HG03095 (cell line): ENCODE data around the gene MOCOS.

Experiments used
- ATAC-seq: cut with Tn5 transposase; IDR thresholded peaks from one replicate; pipeline ENCODE4 v1.9.1; 2021; ENCODE audit warnings: moderate library complexity; ENCODE audit not compliant: unreplicated experiment

The MOCOS gene

DNA sequence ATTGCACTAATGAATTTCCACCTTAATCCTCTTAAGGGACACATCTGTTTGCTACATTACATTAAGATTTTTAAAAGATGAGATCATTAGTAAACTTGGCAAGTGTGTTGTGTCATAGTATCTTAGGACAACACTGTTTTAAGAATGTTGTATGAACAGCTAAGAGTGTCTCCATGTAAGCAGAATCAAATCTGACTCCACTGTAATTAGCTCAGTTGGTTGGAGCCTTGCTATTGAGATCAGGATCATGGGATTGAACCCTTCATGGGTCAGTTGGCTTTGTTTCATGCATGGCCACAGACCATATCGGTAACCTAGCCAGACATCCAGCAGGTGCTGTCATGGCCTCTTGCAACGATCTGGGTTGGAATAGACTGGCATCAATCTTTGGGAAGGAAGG lies 115.4 kb downstream of the MOCOS start:
- no peak for ATAC-seq

DNA sequence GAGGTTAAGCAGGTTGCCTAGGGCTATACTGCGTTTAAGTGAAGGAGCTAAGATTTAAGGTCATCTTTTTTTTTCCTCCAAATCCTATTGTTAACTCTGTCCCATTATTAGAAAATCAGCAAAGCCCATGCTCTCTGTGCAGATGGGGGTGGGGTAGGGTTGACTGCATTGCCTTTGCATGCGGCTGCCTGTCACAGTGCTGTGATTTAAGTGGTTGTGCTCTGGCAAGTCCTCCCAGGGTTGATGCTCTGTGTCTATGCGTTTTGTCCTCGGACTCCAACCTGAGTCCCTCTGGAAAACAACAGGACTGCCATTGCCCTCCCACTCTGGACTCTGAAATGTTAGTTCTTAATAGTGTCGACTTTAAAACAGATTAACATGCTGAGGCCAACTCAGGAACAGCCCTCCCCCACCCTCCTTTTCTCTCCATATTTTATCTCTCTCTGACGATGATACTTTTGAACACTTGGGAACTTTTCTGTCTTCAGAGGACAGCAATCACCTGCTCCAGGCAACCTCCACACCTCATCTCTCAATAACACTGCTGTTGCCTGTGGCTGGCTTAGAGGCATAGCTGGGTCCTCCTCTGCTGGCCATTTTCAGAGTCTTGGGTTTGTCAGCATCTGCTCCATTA lies 116.0 kb downstream of the MOCOS start:
- ATAC-seq: no peak

DNA sequence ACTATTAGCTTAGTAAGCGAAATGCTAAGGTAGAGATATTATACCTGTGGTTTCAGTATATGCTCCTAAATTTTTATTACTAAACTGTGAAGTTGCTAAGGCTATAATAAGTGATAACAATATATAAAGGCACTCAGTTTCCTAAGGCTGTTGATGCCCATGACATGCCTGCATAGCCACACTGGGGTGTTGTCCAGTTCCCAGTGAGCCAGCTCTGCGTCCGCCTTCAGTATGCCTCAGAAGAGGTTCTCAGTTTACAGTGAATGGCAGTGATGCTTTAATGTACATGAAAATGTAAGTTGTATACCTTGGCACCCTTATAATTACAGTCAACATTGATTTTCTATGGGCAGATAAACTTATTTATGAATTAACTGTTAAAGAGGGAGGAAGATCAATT lies 117.4 kb downstream of the MOCOS start:
- no peak for ATAC-seq

DNA sequence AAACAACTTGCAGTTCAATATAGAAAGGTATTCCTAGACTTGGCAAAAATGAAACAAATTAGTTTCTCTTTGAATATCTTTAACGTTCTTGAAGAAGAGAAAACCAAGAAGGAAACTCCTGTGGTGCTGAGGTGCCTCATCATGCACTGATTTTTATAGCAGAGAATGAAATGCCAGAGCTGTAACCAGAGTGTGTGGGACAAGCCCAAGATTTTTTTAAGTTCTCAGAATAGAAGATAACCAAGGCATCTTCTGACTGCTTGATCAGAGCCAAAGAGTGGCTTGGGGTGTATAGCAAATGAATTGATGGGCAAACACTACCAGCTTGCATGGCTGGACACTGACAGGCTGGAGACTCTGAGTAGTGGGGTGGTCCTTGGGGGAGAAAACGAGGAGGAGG lies 118.1 kb downstream of the MOCOS start:
- ATAC-seq: no peak

DNA sequence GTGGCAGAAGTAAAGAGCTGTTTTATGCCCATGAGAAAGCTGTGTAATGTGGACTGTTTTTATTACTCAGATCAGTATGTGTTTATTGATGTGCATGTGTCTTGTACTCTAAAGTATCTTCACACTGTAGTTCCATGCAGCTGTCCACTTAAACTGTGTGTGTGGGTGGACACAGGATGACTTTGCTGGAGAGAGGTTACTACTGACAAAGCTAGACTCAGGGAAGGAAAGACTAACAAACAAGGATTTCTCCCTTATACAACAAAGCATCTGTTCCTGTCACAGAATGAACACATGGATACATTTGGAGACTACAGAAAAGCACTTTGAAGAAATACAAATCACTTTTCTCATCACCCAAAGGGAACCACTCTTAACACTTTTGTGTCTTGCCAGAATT lies 120.2 kb downstream of the MOCOS start:
- ATAC-seq: no peak

DNA sequence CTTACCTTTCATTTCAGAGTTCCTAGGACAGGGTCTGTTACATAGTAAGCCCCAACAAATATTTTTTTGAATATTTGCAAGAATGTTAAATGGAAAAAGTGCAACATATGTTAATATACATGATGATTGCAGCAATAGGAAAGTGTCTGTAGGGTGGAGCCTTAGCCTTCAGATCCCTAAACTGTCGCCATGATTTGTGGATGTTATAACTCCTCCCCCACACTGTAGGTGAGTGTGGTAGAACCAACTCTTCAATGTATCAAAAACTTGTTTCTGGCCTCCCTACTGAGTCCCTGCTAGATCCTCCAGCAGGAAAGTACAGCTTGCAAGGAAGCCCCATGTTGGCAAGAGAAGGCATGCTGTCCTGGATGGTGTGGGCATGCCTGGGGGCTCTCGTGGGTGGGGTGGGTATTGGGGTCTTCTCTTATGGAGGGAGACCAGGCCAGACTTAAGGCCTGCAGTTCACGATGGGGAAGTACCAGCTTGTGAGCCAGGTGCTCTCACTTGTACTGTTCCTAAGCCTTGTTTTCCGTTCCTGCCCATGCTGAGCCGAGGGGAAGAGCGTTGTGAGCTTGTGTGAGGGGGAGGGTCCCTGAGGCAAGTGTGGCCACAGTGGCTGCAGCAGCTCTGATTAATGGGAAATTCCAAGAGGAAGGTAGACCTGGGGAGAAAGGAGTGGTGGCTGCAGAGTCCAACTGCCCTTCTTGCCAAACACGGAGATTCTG lies 121.6 kb downstream of the MOCOS start:
- no peak for ATAC-seq

DNA sequence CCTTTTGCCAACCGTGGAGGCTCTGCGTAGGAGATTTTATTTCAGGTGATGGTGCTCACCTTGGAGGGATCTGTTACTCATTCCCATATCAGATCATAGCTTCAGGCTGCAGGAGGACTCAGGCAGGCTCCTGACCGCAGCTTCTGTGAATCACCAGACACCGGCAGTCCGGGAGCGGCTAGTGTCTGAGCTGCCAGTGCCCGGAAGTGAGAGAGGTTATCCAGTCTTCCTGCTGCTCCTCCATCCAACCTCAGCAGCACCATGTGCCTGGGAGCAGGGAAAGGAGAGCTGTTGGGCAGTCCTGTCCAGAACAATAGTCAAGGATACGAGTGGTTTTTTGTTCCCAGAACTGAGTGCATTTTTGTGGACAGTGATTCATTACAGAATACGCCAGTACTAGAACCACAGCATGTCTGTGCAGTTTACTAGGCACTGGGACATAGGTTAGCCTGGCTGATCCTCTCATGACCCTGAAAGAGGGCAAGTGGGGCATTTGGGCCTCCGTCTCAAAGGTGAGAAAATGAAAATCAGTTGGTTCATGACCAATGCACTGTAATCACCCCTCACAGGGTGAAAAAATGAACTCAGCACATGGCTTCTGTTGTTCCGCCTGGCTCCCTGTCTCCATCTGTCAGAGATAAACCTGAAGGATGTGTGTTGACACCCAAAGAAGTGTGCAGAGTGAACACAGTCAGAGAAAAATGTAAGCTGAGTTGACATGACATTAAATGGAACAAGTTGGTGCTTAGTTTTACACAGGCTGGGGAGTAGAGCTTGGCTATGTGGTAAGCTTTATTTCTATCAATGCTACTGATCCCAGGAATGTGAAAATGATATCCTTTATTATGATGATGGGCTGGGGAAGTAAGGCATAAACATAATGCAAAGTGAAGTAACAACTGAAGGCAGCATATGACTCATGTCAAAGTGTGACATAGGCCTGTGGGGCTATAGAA lies 122.4 kb downstream of the MOCOS start:
- ATAC-seq: no peak

DNA sequence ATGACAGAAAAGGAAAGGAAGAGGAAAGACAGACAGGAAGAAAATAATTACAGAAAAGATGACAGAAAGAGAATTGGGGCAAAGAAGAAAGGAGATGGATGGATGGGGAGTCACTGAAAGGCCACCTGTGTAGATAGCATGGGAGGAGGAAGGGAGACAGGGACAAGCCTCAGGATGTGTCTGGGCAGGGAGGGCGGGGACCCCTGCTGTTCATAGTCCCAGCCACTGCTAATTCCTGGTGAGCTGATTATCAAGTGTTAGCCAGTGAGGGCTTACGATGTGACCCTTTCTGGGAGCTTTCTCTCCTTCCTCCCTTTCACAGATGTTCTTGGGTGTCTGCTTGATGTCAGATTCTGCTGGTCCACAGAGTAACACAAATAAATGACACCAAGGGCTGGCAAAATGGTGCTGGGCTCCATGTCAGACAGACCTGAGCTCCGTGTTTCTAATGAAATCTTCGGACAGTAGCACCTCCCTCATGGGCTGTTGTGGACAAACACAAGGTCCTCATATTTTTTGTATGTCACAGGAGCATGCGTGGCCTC lies 123.8 kb downstream of the MOCOS start:
- no peak for ATAC-seq

DNA sequence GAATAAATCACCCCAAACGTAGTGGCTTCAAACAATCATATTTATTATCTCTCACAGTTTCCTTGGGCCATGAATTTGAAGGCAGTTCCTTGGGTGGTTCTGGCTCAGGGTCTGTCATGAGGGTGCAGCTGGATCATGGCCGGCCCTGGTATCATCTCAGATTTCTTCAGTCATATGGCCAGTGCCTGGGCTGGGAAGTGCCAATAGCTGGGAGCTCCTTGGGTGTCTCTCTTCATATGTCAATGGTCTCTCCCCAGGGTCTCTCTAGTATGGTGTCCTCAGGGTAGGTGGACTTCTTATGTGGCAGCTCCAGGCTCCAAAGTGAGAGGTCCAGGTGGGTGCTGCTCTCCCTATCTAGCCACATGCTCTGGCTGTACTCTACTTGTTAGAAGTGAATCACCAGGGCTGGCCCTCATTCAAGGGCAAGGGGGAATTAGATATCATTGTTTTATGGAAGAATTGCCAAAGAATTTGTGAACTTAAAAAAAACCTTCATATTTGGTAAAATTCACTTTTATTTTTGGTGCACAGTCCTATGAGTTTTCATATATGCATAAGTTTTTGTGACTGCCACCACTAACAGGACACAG lies 125.6 kb downstream of the MOCOS start:
- ATAC-seq: no peak

DNA sequence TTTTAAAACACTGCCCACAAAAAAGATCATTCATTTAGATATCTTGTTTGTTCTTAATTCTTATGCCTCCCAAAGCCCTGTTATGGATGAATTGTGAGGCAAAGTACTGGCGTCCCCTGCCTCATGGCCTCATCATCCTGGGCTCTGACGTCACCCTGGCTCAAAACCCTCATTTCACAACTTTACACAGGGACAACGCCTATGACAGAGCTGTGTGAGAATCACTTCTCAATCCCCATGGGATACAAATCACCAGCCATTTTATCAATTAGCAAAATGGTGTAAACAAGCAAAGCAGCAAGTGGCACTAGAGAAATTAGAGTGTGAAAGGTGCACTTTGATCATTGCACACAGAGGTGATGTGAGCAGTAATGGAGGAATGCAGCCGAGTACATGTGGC lies 126.8 kb downstream of the MOCOS start:
- ATAC-seq: no peak

DNA sequence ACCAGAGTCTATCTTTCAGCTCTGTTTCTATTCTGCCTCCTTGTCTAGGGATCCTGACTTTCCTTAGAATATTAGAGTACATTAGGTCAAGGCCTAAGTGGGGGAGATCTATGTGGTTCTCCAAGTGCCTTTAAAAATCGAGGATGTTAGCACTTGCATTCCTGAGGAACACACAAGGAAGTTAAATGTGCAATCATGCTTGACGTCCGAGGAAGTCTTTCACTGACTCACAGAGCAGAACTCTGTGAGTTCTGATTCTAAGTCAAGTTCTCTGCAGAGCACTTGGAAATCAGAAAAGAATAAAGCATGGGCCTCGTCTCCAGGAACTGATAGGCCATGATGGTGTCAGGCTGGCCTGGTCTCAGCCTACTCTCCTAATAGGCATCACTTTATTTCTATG lies 127.5 kb downstream of the MOCOS start:
- ATAC-seq: no peak

DNA sequence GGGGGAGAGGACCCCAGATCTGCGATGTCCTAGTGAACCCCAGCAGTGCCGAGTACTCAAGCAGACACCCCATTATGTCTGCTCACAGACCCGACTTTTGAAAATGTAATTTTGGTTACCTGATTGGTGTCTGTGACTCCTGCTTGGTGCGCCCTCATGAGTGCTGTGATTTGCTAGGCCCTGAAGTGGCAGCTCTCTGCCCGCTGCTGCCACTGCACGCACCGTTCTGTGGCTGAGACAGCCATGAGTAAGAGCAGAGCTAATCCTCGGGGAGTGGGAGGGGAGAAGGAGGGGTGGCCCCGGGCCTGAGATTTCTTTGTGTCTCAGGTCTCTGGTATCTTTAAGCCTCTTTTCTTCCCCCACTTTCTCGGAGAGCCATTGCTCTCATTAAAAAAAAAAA lies 128.4 kb downstream of the MOCOS start:
- no peak for ATAC-seq

DNA sequence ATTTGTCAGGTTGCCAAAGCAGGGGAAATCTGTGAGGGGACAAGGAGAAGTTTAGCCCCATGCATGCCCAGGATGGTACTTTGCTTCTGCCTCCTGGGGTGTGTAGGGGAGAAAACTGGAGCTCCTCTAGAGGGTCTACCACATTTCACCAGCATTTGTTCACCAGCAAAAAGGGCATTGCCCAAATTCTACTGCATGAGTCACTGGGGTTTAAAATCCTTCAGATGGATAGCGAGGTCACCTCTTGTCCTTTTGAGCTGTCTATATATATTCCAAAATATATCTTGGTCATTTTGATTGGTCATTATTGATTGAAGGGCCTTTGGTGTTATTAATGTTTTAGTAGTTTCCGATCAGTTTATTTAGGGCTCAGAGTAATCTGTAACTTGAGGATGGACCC lies 128.9 kb downstream of the MOCOS start:
- no peak for ATAC-seq
